ENCODE results near the gene GHR. TPM values are rescaled to one million over a fixed set of nuclear protein-coding genes. Genes with fewer than 3 reads are reported as not detected.
A peak's percentile ranks its signal among the peaks of the same experiment; 100 is the strongest.

The GHR gene
- polyA plus RNA-seq, 1 donor = 10.5 TPM

DNA sequence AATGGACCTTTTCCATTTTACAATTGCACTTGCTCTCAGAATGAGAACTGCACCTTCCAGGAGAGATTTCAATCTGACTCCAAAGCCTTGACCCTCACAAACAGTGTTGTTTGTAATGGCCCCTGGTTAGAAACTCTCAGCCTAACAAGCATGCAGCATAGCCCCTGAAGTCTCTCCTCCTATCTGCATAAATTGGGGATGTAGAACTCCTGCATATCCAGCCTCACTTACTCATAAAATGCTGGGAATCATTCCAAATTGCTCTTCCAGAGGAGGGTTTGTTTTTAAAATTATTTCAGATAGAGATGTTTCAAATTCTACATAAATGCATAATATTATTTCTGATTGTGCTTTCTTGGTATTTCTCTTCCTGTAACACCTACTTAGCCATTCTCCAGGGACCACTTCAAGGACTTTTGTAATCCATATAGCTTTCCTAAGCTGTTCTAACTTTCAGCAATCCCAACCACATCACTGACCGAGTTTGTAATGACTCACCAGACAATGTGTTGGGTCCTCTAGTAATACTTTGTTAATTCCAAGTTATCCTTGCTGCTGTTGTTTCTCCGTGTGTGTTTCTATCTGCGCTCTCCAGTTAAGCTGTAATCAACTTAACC, 189.6 kb downstream of the GHR start:
- DNase-seq = no peak
- Histone ChIP-seq H3K4me1 (ENCODE audit: control insufficient read depth, insufficient read depth, low read length) (no peaks in the 10 kb centered on the region), H3K27me3 (ENCODE audit: control insufficient read depth, insufficient read depth, low read length) (no peaks in the 10 kb centered on the region), H3K36me3 (ENCODE audit: control insufficient read depth, insufficient read depth, low read length) (no peaks in the 10 kb centered on the region), H3K9me3 (ENCODE audit: control insufficient read depth, low read depth, low read length) (no peaks in the 10 kb centered on the region), H3K27ac (ENCODE audit: low read length) (no peak overlapping the region), H3K4me3 (ENCODE audit: low read length) (no peak overlapping the region)
- WGBS (ENCODE audit: insufficient coverage, low lambda C conversion rate) = no CpG with 5 or more reads among the region's 3 CpGs

GRCh38 chr5:42614509-42614908, 191.3 kb downstream of the GHR start:
- no peak overlapping the region for H3K27ac ChIP-seq (ENCODE audit: low read length)
- H3K36me3 ChIP-seq (ENCODE audit: control insufficient read depth, insufficient read depth, low read length) = no peaks in the 10 kb centered on the region

DNA sequence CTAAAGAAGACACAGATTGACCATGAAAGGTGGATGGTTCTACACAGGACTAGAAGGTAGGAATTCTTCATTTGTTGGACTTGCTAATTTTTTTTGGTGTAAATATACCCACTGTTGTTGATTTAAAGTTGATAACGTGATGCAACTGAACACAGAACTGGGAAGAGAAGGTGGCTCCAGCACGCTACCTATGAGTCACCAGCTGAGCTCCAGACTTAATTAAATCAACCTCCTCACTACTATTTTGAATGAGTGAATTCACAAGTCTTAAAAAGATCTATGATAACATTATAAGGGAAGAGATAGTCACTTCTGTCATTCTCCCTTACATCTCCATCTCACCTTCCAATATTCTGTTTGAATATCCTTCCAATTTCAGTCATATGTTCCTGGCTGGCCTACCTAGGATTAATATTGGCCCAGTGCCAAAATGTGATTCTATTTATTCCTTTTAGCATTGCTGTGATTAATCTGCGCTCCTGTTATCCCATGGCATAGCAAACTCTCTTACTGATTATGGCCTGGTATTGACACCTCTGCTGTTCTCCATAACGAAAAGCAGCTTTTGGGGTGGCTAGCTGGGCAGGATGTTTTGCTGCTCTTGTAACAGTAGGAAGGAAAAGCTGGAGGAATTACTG, 197.5 kb downstream of the GHR start:
- H3K27ac ChIP-seq (ENCODE audit: low read length) = peak overlapping the region; percentile 35
- WGBS (ENCODE audit: insufficient coverage, low lambda C conversion rate) = no CpG with 5 or more reads among the region's 4 CpGs
- no peak overlapping the region for H3K4me3 ChIP-seq (ENCODE audit: low read length)
- no peaks in the 10 kb centered on the region for H3K4me1 ChIP-seq (ENCODE audit: control insufficient read depth, insufficient read depth, low read length)
- H3K9me3 ChIP-seq (ENCODE audit: control insufficient read depth, low read depth, low read length) = no peaks in the 10 kb centered on the region
- DNase-seq = no peak
- no peaks in the 10 kb centered on the region for H3K36me3 ChIP-seq (ENCODE audit: control insufficient read depth, insufficient read depth, low read length)
- H3K27me3 ChIP-seq (ENCODE audit: control insufficient read depth, insufficient read depth, low read length) = no peaks in the 10 kb centered on the region

More at GRCh38 chr5:42614509-42614908, 191.3 kb downstream of the GHR start:
- DNase-seq = no peak
- Histone ChIP-seq H3K9me3 (ENCODE audit: control insufficient read depth, low read depth, low read length) (no peaks in the 10 kb centered on the region), H3K27me3 (ENCODE audit: control insufficient read depth, insufficient read depth, low read length) (no peaks in the 10 kb centered on the region), H3K4me3 (ENCODE audit: low read length) (no peak overlapping the region), H3K4me1 (ENCODE audit: control insufficient read depth, insufficient read depth, low read length) (no peaks in the 10 kb centered on the region)

GRCh38 chr5:42621242-42621641, 198.0 kb downstream of the GHR start:
- no peaks in the 10 kb centered on the region for H3K27me3 ChIP-seq (ENCODE audit: control insufficient read depth, insufficient read depth, low read length)
- no peak overlapping the region for H3K27ac ChIP-seq (ENCODE audit: low read length)
- no peaks in the 10 kb centered on the region for H3K4me1 ChIP-seq (ENCODE audit: control insufficient read depth, insufficient read depth, low read length)
- no peaks in the 10 kb centered on the region for H3K9me3 ChIP-seq (ENCODE audit: control insufficient read depth, low read depth, low read length)
- no peaks in the 10 kb centered on the region for H3K36me3 ChIP-seq (ENCODE audit: control insufficient read depth, insufficient read depth, low read length)
- no peak for DNase-seq
- H3K4me3 ChIP-seq (ENCODE audit: low read length) = no peak overlapping the region
- no CpG with 5 or more reads among the region's 3 CpGs for WGBS (ENCODE audit: insufficient coverage, low lambda C conversion rate)

GRCh38 chr5:42621662-42622061, 198.4 kb downstream of the GHR start:
- Histone ChIP-seq H3K36me3 (ENCODE audit: control insufficient read depth, insufficient read depth, low read length) (no peaks in the 10 kb centered on the region), H3K4me1 (ENCODE audit: control insufficient read depth, insufficient read depth, low read length) (no peaks in the 10 kb centered on the region), H3K9me3 (ENCODE audit: control insufficient read depth, low read depth, low read length) (no peaks in the 10 kb centered on the region), H3K27ac (ENCODE audit: low read length) (no peak overlapping the region), H3K4me3 (ENCODE audit: low read length) (no peak overlapping the region), H3K27me3 (ENCODE audit: control insufficient read depth, insufficient read depth, low read length) (no peaks in the 10 kb centered on the region)
- no CpG with 5 or more reads among the region's 1 CpG for WGBS (ENCODE audit: insufficient coverage, low lambda C conversion rate)
- DNase-seq = peak in 1 of 2 donors; percentile 9

DNA sequence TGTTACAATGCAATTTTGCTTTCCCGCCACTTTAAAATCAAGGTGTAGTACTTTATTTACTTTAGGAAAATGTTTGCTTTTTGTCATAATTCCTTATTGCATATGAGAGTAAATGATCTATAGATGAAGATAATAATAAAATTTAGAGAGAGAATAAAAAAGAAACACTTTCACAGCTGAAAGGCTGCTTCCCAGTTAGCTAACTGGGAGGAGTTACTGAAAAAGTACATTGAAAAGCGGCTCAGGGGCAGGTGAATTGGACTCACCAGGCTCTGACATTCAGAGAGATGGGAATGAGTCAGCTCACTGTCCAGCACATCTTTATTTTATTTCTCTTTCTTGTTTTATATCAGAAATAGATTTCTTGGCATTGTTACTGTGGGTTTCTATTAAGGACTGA, 201.7 kb downstream of the GHR start:
- Histone ChIP-seq H3K9me3 (ENCODE audit: control insufficient read depth, low read depth, low read length) (no peaks in the 10 kb centered on the region), H3K36me3 (ENCODE audit: control insufficient read depth, insufficient read depth, low read length) (no peaks in the 10 kb centered on the region), H3K27ac (ENCODE audit: low read length) (no peak overlapping the region), H3K4me1 (ENCODE audit: control insufficient read depth, insufficient read depth, low read length) (no peaks in the 10 kb centered on the region), H3K27me3 (ENCODE audit: control insufficient read depth, insufficient read depth, low read length) (no peaks in the 10 kb centered on the region), H3K4me3 (ENCODE audit: low read length) (no peak overlapping the region)
- DNase-seq = no peak
- WGBS (ENCODE audit: insufficient coverage, low lambda C conversion rate) = 89% methylated on average over 1 of the region's 2 CpGs

DNA sequence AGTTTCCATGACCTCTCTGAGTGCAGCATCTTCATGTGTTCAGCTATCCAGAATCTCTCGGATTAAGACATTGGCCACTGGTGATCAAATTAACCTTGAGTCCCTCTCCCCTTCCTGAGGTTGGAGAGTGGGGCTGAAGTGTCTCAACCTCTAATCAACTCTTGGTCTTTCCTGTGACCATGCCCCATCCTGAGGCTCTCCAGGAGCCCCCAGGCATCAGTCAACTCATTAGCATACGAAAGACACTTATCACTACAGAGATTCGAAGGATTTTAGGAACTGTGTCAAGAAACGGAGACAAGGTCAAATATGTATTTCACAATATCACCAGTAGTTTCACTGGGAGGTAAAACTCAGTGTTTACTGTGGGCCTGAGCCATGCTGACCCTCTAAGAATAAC, 203.2 kb downstream of the GHR start:
- no peaks in the 10 kb centered on the region for H3K4me1 ChIP-seq (ENCODE audit: control insufficient read depth, insufficient read depth, low read length)
- DNase-seq = no peak
- WGBS (ENCODE audit: insufficient coverage, low lambda C conversion rate) = 72% methylated on average over 3 of the region's 4 CpGs
- H3K36me3 ChIP-seq (ENCODE audit: control insufficient read depth, insufficient read depth, low read length) = no peaks in the 10 kb centered on the region
- no peak overlapping the region for H3K4me3 ChIP-seq (ENCODE audit: low read length)
- H3K27ac ChIP-seq (ENCODE audit: low read length) = no peak overlapping the region
- H3K9me3 ChIP-seq (ENCODE audit: control insufficient read depth, low read depth, low read length) = no peaks in the 10 kb centered on the region
- no peaks in the 10 kb centered on the region for H3K27me3 ChIP-seq (ENCODE audit: control insufficient read depth, insufficient read depth, low read length)

- DNase-seq = no peak
- Histone ChIP-seq H3K27me3 (ENCODE audit: control insufficient read depth, insufficient read depth, low read length) (no peaks in the 10 kb centered on the region), H3K4me1 (ENCODE audit: control insufficient read depth, insufficient read depth, low read length) (no peaks in the 10 kb centered on the region), H3K27ac (ENCODE audit: low read length) (no peak overlapping the region), H3K4me3 (ENCODE audit: low read length) (no peak overlapping the region), H3K36me3 (ENCODE audit: control insufficient read depth, insufficient read depth, low read length) (no peaks in the 10 kb centered on the region), H3K9me3 (ENCODE audit: control insufficient read depth, low read depth, low read length) (no peaks in the 10 kb centered on the region)
- WGBS (ENCODE audit: insufficient coverage, low lambda C conversion rate) = no CpG with 5 or more reads among the region's 1 CpG
These were observed 205.6 kb downstream of the GHR start for GRCh38 chr5:42628821-42629220.

DNA sequence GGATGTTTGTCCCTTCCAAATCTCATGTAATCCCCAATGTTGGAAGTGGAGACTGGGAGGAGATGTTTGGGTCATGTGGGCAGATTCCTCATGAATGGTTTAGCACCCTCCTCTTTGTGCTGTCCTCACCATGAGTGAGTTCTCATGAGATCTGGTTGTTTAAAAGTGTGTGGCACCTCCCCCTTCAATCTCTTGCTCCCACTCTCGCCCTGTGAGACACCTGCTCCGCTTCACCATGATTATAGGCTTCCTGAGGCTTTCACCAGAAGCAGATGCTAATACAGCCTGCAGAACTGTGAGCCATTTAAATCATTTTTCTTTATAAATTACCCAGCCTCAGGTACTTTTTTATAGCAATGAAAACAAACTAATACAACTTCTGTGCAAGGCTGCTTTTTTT, 206.0 kb downstream of the GHR start:
- Histone ChIP-seq H3K9me3 (ENCODE audit: control insufficient read depth, low read depth, low read length) (no peaks in the 10 kb centered on the region), H3K4me3 (ENCODE audit: low read length) (no peak overlapping the region), H3K27me3 (ENCODE audit: control insufficient read depth, insufficient read depth, low read length) (no peaks in the 10 kb centered on the region), H3K4me1 (ENCODE audit: control insufficient read depth, insufficient read depth, low read length) (no peaks in the 10 kb centered on the region), H3K27ac (ENCODE audit: low read length) (no peak overlapping the region), H3K36me3 (ENCODE audit: control insufficient read depth, insufficient read depth, low read length) (no peaks in the 10 kb centered on the region)
- WGBS (ENCODE audit: insufficient coverage, low lambda C conversion rate) = 93% methylated on average over 2 of the region's 2 CpGs
- no peak for DNase-seq

GRCh38 chr5:42631241-42631640, 208.0 kb downstream of the GHR start:
- Histone ChIP-seq H3K9me3 (ENCODE audit: control insufficient read depth, low read depth, low read length) (no peaks in the 10 kb centered on the region), H3K27ac (ENCODE audit: low read length) (no peak overlapping the region), H3K36me3 (ENCODE audit: control insufficient read depth, insufficient read depth, low read length) (no peaks in the 10 kb centered on the region), H3K4me1 (ENCODE audit: control insufficient read depth, insufficient read depth, low read length) (no peaks in the 10 kb centered on the region), H3K4me3 (ENCODE audit: low read length) (no peak overlapping the region), H3K27me3 (ENCODE audit: control insufficient read depth, insufficient read depth, low read length) (no peaks in the 10 kb centered on the region)
- DNase-seq = no peak
- 70% methylated on average over 2 of the region's 5 CpGs for WGBS (ENCODE audit: insufficient coverage, low lambda C conversion rate)

- no peaks in the 10 kb centered on the region for H3K27me3 ChIP-seq (ENCODE audit: control insufficient read depth, insufficient read depth, low read length)
- H3K36me3 ChIP-seq (ENCODE audit: control insufficient read depth, insufficient read depth, low read length) = no peaks in the 10 kb centered on the region
- H3K4me1 ChIP-seq (ENCODE audit: control insufficient read depth, insufficient read depth, low read length) = no peaks in the 10 kb centered on the region
- no peak overlapping the region for H3K27ac ChIP-seq (ENCODE audit: low read length)
- DNase-seq = no peak
- H3K4me3 ChIP-seq (ENCODE audit: low read length) = no peak overlapping the region
- H3K9me3 ChIP-seq (ENCODE audit: control insufficient read depth, low read depth, low read length) = no peaks in the 10 kb centered on the region
- WGBS (ENCODE audit: insufficient coverage, low lambda C conversion rate) = no CpG with 5 or more reads among the region's 1 CpG
These were observed 209.2 kb downstream of the GHR start for GRCh38 chr5:42632354-42632900.
